Endothelial cell of hepatic sinusoid (primary cell): ENCODE results near the gene ADGRF5.

ENCODE experiments used
- in situ Hi-C: cut with HindIII; loops from 2 replicates; pipeline ENCODE4 v1.10.0; 2017; ENCODE audit warnings: low sequenced_read_pairs

ADGRF5 gene, protein sequence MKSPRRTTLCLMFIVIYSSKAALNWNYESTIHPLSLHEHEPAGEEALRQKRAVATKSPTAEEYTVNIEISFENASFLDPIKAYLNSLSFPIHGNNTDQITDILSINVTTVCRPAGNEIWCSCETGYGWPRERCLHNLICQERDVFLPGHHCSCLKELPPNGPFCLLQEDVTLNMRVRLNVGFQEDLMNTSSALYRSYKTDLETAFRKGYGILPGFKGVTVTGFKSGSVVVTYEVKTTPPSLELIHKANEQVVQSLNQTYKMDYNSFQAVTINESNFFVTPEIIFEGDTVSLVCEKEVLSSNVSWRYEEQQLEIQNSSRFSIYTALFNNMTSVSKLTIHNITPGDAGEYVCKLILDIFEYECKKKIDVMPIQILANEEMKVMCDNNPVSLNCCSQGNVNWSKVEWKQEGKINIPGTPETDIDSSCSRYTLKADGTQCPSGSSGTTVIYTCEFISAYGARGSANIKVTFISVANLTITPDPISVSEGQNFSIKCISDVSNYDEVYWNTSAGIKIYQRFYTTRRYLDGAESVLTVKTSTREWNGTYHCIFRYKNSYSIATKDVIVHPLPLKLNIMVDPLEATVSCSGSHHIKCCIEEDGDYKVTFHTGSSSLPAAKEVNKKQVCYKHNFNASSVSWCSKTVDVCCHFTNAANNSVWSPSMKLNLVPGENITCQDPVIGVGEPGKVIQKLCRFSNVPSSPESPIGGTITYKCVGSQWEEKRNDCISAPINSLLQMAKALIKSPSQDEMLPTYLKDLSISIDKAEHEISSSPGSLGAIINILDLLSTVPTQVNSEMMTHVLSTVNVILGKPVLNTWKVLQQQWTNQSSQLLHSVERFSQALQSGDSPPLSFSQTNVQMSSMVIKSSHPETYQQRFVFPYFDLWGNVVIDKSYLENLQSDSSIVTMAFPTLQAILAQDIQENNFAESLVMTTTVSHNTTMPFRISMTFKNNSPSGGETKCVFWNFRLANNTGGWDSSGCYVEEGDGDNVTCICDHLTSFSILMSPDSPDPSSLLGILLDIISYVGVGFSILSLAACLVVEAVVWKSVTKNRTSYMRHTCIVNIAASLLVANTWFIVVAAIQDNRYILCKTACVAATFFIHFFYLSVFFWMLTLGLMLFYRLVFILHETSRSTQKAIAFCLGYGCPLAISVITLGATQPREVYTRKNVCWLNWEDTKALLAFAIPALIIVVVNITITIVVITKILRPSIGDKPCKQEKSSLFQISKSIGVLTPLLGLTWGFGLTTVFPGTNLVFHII (N-terminal part only)

DNA sequence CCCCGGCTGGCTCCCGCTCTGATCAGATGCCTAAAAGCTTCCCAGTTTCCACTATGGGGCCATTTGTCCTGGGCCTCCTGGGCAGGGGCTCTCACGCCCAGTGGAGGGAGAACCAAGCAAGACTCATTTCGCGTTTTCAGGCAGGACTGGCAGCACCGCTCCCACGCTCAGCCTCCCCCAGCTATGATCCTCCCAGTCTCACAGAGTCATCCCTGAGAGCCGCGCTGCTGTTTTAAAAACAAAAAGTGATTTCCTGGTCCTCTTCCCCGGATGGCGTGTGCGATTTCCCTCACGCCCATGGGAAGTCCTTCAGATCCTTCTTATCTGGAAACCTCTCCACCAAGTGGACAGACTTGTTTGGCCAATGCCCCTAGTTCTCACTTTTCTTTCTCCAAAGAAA is at the start of gene ADGRF5:
TSS of gene ADGRF5 (minus strand) at position 208 of the 400 bp plus-strand sequence. CDS start 15,176 bp downstream, outside the sequence.
- in situ Hi-C loops: no loop called here

DNA sequence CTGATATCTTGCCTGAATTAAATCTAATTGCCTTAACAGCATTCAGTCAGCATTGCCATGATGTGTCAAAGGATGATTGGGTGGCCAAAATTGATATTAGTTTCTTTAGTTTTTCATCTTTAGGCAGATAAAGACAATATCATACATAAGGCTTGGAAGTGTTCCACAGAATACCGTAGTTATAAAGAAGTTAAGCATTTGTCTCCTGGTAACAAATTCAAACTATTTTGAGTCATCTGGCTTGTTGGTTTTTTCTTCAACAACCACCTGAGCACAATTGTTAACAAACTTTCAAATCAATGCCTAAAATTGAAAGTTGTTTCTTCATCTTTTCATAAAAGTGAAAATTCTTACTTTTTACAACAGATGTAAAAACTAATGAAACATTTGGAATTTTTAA is 47.5 kb upstream of the ADGRF5 start:
- in situ Hi-C loops: no loop called here

DNA sequence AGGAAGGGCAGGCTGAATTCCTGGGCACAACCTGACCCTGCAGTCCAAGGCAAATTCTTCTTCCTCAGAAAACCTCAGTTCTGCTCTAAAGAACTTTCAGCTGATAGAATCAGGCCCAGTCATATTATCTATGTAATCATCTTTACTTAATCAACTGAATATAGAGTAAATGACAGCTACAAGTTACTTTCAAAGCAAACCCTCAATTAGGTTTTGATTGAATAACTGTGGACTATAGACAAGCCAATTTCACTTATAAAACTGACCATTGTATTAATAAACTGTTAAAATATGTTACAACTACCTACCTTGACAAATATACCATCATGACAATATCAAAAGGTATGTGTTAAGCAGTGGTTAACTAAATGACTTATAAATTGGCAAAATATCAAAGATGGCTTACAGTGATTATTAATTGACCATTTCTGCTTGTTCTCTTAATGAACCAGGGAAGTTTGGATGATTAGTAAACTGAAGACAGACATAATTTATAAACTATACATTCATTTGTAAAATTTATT is 46.1 kb upstream of the ADGRF5 start:
- in situ Hi-C loops: no loop called here

DNA sequence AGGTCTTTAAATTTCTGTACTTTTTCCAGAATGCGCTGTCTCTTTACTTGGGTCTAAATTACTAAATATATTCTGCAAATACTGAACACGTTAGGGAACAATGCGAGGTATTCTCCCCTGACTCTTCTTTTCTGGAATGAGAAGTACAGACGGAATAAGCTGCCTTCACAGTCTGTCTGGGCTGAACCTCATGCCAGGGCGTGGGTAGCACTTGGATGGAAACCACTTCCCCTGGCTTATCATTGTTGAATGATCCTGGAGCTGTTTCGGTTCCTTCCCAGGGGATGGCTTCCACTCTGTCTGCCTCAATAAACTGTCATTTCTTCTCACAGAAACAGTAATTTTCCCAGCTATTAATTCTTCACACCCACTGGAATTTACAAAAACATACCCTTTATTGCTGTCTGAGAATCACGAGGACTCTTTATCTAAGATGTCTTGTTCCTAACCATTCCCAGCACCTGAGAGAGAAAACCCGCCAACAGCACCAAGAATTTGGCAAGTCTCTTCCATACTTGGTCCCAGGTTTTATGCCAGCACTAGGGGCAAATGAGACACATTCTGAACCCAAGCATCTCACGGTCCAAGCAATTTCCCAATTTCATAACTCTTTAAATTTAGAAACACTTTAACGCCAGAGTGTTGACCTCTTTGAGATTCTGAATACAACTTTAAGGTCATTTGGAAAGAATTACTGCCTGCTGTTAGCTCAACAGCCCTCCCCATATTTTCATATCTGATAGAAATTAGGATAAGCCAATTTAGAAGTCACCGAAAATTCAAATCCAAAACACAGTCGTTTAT is 43.2 kb upstream of the ADGRF5 start:
- in situ Hi-C loops: no loop called here

DNA sequence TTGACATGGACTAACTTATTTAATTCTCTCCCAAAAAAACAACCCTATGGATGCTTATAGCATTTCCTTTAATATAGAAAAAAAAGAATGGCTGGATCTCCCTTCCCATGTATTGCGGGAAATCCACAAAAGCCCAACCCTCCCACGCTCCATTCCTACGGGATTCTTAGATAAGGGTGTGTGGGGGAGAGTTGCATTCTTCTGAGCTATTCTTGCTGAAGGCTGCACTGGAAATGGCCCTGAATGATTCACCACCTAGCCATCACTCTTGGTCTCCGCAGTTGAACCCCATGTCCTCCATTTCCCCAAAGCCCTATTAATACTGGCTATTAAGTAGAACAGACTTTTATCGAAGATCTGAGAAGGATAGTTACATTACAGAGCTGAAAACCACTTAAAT is 41.9 kb upstream of the ADGRF5 start:
- in situ Hi-C loops: no loop called here

DNA sequence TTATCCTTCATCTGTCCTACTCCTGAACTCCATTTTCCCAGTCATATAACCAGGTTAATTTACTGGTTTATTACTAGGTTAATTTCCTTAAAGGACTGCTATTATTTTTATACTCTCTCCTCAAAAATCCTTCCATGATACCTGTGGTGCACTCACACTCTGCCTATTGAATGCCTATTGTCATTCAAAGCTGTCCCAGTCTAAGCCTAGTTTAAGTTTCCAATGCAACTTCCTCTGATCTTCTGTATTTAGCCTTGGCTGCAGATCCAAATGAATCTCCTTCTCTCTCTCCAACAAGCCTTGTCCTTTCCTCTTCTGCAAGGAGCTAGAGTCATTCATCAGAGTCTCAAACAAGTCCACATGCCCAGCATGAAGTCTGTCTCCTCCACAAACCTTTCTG is 41.3 kb upstream of the ADGRF5 start:
- in situ Hi-C loops: no loop called here

DNA sequence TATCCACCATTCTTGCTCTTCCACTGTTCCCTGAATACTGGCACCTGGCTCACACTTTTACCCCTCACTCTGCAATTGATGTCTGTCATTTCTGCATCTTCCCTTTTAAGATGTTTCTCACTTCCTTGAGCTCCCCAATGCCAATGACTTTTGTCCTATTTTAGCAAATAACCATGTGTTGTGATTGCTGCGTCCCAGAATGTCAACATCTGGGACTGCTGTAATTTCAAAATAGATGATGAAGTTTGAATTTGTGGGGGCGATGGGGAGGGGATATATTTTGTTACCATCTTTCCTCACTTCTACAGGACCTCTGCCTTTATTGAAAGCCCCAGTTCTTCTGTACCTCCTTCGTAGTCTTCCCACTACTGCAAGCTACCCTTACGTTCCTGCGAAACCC is 40.0 kb upstream of the ADGRF5 start:
- in situ Hi-C loops: no loop called here

DNA sequence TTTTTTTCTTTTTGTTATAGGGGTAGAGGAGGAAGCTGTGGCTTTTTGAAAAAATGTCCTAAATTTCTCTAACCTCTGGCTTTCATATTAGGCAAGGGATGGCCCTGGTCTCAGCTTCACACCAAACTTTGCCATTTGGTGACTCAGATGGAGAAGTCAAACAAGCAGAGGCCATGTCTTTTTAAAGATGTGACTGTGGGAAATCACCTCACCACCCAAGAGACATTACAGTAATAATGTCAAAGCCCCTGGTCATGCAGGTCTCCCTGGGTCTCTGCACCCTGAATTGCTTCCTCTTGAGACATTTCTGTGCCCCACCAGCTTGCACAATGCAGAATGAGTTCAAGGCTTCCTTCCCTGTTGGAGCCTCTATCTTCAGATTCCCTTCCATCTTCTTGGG is 39.5 kb upstream of the ADGRF5 start:
- in situ Hi-C loops: no loop called here

DNA sequence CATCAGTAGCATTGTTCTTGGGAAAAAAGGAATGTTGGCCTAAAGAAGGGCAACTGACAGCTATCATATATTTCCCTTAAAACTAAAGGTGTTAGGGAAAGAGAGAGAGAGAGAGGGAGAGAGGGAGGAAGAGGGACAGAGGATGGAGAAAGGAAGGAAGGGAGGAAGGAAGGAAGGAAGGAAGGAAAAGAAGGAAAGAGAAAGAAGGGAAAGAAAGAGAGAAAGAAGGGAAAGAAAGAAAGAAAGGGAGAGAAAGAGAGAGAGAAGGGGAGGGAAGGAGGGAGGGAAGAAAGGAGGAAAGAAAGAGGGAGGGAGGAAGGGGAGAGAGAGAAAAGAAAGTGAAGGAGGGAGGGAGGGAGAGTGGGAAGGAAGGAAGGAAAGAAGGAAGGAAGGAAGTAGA is 37.7 kb upstream of the ADGRF5 start:
- in situ Hi-C loops: no loop called here

DNA sequence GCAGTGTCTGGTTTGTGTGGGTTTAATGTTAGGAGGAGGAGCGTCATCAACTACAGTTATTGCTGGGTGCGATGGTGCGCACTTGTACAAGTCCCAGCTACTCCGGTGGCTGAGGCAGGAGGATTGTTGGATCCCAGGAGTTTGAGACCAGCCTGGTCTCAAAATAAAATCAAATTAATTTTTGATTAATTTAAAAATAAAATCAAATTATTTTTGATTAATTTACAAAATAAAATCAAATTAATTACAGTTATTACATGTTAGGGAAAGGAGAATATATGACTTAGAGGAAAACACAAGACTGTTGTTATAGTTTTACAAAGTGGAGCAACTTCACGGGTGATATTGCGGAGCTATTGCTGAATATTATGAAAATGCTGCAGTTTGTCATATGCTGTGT is 34.7 kb upstream of the ADGRF5 start:
- in situ Hi-C loops: no loop called here

DNA sequence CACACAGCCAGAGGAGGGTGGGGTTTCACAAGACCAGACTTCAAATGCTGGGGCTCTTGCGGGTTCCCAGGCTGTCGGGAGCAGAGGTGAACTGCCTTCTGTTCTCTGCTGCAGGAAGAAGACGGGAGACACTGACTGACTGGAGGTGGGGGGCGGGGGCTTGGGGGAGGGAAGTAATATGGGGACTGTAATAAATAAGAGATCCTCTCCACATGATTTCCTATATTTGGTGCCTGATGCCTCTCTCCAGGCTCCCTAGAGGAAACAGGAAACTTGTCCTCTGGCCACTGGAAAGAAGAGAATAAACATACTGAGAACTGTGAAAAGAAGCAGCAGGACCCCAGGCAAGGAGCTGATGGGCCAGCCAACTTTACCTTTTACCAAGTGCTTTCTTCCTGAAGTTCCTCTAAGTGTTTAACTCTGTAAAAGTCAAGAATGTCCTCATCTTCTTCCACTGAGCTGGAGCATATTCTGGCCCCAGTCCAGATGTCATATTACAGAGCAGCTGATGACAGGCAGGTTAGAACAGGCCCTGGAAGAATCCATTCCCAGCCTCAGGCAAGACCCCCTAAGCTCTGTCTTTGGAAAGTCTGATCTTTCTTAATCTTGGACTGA is 33.2 kb upstream of the ADGRF5 start:
- in situ Hi-C loops: no loop called here

DNA sequence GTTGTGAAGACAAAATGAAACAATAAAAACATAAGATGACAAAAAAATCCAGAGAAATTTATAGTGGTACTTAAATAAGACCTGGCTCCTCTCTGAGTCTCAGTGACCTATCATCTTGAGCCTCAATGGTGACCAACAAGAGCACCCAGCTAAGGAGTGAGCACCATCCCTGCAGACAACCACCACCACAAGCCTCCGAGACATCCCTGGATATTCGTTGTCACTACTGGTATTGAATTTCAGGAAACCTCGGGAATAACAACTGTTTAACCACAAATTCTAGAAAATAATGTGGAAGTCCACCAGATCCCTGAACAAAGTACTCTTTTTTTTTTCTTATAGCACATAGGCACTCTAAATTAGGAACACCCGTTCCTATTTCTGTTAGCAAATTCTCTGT is 32.2 kb upstream of the ADGRF5 start:
- in situ Hi-C loops: no loop called here

DNA sequence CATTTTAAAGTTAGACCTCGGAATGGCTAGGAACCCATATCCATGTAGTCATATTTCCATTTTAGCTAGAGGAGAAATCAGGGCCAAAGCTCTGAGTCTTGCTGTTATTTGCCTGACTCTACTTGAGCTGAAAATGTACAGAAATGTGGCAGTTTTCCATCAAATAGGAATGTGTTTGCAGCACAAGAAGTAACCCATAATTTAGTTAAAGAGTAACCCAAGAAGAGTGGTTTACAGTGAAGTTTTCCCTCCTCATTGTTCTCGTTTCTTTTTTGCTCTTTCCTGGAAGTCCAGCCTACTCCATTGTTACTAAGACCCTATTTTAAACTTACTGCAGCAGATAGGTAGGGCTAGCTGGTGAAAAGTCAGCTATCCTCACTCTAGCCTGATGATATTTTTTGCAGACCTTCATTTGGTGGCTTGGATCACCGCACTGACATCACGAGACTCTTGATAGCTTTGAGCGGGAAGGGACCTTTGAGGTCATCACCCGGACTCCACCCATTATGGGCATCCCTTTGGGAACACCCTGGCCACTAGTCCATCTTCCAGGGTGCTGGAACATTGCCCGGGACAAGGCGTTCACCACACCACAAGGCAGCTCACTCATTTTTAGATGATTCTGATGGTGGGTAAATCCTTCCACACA is 28.0 kb upstream of the ADGRF5 start:
- in situ Hi-C loops: no loop called here

DNA sequence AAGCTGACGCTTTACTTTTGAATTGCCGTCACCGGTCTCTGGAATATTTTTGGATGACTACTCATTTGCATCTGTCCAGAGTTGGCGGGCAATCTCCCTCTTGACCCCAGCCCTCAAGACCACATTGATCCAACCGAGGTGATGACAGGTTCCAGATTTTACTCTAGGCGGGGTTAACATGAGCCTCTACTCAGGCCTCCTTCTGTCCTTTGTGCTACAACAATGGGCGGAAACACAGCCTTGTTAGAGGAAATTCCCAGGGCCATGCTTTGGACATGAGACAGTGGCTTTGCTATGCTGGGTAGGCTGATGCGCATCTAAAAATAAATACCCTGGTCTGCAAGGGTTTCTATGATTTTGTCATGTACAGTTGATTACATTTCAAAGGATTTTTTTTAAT is 27.0 kb upstream of the ADGRF5 start:
- in situ Hi-C loops: no loop called here

DNA sequence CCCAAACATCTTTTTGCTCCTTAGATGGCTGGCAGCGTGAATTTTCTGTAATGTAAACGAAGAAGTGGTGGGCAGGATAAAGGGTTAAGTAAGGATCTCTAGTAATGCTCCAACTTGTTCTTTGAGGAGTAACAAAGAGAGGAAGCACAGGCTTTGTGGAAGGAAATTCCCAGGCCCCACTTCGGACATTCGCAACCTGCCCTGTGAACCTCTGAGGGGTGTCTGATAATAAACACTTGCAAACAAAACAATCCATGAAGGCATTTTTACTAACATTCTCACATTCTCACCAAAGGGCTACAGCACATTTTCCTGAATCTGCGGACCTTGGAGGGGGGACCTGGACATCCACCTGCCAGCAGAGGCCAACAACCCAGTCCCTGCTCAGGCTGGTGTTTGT is 25.8 kb upstream of the ADGRF5 start:
- in situ Hi-C loops: no loop called here

DNA sequence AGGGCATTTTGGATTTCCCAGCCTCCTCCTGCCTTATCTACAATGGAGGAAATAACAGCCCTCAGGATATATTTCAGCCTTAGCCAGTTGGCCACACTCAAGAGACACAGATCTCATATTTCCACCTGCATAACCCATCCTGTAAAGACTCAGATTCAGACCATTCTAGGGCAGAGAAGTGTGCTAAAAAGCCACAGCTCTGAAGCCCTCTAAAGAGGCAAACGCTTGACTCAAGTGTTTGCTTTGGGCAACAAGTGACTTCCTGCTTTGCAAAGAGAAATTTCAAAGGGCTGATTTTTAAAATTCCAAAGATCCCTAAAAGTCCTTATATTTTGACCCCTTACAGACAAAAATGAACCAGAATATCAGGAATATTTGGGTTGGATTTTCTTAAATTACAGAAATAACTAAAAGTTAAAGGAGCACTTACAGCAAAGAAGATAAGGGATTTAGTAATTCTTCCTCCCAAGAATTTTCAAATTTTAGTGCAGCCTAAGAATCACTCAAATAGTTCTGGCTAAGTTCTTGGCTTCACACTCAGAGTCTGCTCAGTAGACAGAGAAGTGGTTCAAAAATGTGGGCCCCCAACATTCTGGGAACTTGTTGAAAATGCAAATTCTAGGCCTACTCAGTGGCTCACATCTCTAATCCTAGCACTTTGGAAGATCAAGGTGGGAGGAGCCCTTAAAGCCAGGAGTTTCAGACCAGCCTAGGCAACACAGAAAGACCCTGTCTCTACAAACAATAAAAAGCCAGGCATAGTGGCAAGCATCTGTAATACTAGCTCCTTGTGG is 18.9 kb upstream of the ADGRF5 start:
- in situ Hi-C loops: no loop called here

DNA sequence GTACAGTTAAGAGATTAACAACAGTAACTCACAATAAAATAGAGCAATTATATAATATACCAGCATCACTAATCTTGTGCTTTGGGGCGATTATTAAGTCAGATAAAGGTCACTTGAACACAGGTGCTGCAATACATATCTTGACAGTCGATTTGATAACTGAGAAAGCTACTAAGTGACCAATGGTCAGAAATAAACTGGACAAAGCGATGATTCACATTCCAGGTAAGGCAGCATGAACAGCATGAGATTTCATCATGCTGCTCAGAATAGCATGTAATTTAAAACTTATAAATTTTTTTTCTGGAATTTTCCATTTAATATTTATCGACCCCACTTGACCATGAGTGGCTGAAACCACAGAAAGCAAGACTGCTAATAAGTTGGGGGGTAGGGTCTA is 15.9 kb upstream of the ADGRF5 start:
- in situ Hi-C loops: no loop called here

DNA sequence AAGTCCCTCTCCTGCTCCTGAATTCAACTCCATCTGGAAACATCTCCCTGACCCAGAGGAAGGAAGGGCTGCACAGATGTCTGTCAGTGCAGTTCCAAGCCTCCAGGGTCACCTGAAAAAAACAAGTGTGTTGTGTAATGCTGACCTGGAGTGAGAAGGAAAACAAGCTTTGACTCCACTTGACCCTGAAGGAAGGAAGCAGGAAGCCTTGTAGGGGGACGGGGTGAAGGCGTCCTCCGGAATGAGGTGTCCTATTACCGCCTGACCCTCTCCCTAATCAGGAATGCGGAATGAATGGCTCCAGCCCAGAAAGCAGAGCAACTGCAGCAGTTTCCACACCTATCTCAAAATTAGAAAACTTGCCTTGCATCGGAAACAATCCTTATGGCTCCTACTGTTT is 13.9 kb upstream of the ADGRF5 start:
- in situ Hi-C loops: no loop called here

DNA sequence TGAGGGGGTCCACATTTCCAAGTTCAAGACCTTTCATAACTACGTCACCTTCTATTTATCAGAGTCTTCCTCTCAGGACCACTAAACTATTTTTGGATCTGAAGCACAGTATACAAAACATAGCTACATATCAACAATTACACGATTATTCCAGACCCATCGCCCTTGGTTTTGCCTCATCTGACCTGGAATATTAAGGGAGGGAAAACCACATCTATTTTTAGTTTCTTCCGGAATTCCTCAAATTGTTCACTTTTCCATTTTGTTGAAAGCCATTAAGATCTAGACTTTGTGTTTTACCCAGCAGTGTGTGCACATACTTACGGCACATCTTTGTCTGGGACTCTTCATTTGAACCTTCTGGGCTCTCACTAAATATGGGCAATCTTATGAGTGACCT is 12.0 kb upstream of the ADGRF5 start:
- in situ Hi-C loops: no loop called here
